ENCODE data around the gene FAP.

The FAP gene

GRCh38 chr2:162256591-162256991 is 13.3 kb upstream of the FAP start:
- FAIRE-seq (peak; percentile 91), DNase-seq (ENCODE audit: insufficient read length, low spot score) (no peak)
- TF ChIP-seq POLR2A (IDR thresholded peaks at IDR 0.05; ENCODE audit: low read depth, low read length), result no peak

- no peak for TF ChIP-seq POLR2A (IDR thresholded peaks at IDR 0.05; ENCODE audit: low read depth, low read length)
- DNase-seq (ENCODE audit: insufficient read length, low spot score) (no peak), FAIRE-seq (no peak)
These were observed 11.1 kb upstream of the FAP start for GRCh38 chr2:162254236-162254871.

- FAIRE-seq, result no peak
- no peak for TF ChIP-seq POLR2A (IDR thresholded peaks at IDR 0.05; ENCODE audit: low read depth, low read length)
- DNase-seq (ENCODE audit: insufficient read length, low spot score), result no peak
These were observed 10.2 kb upstream of the FAP start for GRCh38 chr2:162253435-162253834.

- DNase-seq (ENCODE audit: insufficient read length, low spot score), result no peak
- no peak for TF ChIP-seq POLR2A (IDR thresholded peaks at IDR 0.05; ENCODE audit: low read depth, low read length)
- no peak for FAIRE-seq
These were observed 8.9 kb upstream of the FAP start for GRCh38 chr2:162252153-162252552.

- DNase-seq (ENCODE audit: insufficient read length, low spot score) (no peak), FAIRE-seq (peak; percentile 20)
- no peak for TF ChIP-seq POLR2A (IDR thresholded peaks at IDR 0.05; ENCODE audit: low read depth, low read length)
These were observed 2.5 kb upstream of the FAP start for GRCh38 chr2:162245781-162246180.

- no peak for TF ChIP-seq POLR2A (IDR thresholded peaks at IDR 0.05; ENCODE audit: low read depth, low read length)
- DNase-seq (ENCODE audit: insufficient read length, low spot score) (no peak), FAIRE-seq (peak; percentile 74)
These were observed 1.8 kb upstream of the FAP start for GRCh38 chr2:162245061-162245460.

- TF ChIP-seq POLR2A (IDR thresholded peaks at IDR 0.05; ENCODE audit: low read depth, low read length), result no peak; the same call in 1 of the 2 replicates
- peak; percentile 16 for DNase-seq (ENCODE audit: insufficient read length, low spot score)
- peak; percentile 97 for FAIRE-seq
These were observed 1.3 kb upstream of the FAP start for GRCh38 chr2:162244541-162245031.

GRCh38 chr2:162243715-162244114 is 470 bp upstream of the FAP start:
- DNase-seq (ENCODE audit: insufficient read length, low spot score) (no peak), FAIRE-seq (no peak)
- no peak for TF ChIP-seq POLR2A (IDR thresholded peaks at IDR 0.05; ENCODE audit: low read depth, low read length)

GRCh38 chr2:162242586-162243280 is 512 bp downstream of the FAP start:
- peak; percentile 82 for FAIRE-seq
- DNase-seq (ENCODE audit: insufficient read length, low spot score), result no peak
- TF ChIP-seq POLR2A (IDR thresholded peaks at IDR 0.05; ENCODE audit: low read depth, low read length), result no peak

- DNase-seq (ENCODE audit: insufficient read length, low spot score) (no peak), FAIRE-seq (no peak)
- no peak for TF ChIP-seq POLR2A (IDR thresholded peaks at IDR 0.05; ENCODE audit: low read depth, low read length)
These were observed 1.7 kb downstream of the FAP start for GRCh38 chr2:162241571-162241970.

- FAIRE-seq (no peak), DNase-seq (ENCODE audit: insufficient read length, low spot score) (no peak)
- no peak for TF ChIP-seq POLR2A (IDR thresholded peaks at IDR 0.05; ENCODE audit: low read depth, low read length)
These were observed 8.4 kb downstream of the FAP start for GRCh38 chr2:162234620-162235462.

GRCh38 chr2:162233197-162233596 is 10.0 kb downstream of the FAP start:
- peak; percentile 6 for FAIRE-seq
- no peak for DNase-seq (ENCODE audit: insufficient read length, low spot score)
- TF ChIP-seq POLR2A (IDR thresholded peaks at IDR 0.05; ENCODE audit: low read depth, low read length), result no peak

GRCh38 chr2:162232671-162233070 is 10.6 kb downstream of the FAP start:
- DNase-seq (ENCODE audit: insufficient read length, low spot score) (no peak), FAIRE-seq (no peak)
- TF ChIP-seq POLR2A (IDR thresholded peaks at IDR 0.05; ENCODE audit: low read depth, low read length), result no peak

GRCh38 chr2:162232027-162232426 is 11.2 kb downstream of the FAP start:
- no peak for DNase-seq (ENCODE audit: insufficient read length, low spot score)
- no peak for TF ChIP-seq POLR2A (IDR thresholded peaks at IDR 0.05; ENCODE audit: low read depth, low read length)
- no peak for FAIRE-seq

Data from H54 (cell line).